HG03280 (cell line): Measurements from ENCODE around the gene MS4A10.
"Not testable (repeated sequence)": the region's sequence is repeated elsewhere in the genome, so short reads cannot be mapped to it uniquely, and the experiment has no call there.

Experiments
- ATAC-seq: cut with Tn5 transposase; IDR thresholded peaks from one replicate; pipeline ENCODE4 v1.9.1; 2021; ENCODE audit warnings: mild to moderate bottlenecking, moderate library complexity; ENCODE audit not compliant: unreplicated experiment

MS4A10 gene

DNA sequence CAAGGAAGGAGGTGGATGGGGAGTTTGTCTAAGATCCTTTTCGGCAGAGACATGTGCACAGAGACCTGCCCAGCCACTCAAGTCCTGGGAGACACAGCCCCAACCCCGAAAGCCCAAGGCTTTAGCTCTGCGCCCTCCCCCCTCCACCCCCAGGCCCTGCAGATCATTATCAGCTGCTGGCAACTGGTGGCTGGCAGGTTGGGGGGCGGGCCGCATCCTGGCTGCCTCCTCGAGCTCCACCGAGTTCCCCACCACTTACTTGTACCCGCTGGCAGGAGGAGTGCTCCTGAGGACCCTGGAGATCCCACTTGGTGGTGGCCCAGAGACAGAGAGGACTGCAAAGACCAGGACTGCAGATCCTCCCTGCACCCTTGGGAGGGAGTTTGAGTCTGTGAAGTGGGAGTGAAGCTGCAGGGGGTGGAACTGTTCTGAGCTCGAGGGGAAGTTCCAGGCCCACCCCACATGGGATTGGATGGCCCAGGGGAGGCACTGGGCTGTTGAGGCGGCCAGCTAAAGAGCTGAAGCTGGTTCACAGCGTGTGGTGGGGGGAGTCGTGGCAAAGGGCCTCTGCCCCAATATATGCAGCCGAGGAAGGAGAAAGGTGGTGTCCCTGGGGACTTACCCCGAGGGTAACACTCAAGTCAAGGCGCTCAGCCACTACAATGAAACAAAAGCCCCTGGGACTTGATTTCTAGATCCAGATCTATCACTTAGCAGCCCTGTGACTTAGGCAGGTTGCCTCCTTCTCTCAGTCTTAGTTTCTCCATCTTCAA is 36.9 kb downstream of the MS4A10 start:
- ATAC-seq, result no peak

DNA sequence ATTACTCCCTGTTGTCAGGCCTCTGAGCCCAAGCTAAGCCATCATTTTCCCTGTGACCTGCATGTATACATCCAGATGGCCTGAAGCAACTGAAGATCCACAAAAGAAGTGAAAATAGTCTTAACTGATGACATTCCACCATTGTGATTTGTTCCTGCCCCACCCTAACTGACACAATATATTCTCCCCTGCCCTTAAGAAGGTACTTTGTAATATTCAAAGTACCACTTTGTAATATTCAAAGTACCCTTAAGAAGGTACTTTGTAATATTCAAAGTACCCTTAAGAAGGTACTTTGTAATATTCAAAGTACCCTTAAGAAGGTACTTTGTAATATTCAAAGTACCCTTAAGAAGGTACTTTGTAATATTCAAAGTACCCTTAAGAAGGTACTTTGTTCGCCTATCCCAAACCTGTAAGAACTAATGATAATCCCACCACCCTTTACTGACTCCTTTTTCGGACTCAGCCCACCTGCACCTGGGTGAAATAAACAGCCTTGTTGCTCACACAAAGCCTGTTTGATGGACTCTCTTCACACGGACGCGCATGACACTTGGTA is 38.7 kb downstream of the MS4A10 start:
- ATAC-seq, result not testable (repeated sequence)

DNA sequence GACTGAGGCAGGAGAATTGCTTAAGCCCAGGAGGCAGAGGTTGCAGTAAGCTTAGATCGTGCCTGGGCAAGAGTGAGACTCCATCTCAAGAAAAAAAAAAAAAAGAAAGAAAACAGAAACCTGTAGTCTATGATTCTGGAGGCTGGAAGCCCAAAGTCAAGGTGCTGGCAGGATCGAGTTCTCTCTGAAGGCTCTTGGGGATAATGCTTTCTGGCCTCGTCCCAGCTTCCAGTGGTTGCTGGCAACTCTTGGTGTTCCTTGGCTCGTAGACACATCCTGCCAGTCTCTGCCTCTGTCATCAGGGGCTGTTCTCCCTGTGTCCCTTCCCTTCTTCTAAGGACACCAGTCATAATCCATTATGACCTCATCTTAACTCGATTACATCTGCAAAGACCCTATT is 40.0 kb downstream of the MS4A10 start:
- no peak for ATAC-seq

DNA sequence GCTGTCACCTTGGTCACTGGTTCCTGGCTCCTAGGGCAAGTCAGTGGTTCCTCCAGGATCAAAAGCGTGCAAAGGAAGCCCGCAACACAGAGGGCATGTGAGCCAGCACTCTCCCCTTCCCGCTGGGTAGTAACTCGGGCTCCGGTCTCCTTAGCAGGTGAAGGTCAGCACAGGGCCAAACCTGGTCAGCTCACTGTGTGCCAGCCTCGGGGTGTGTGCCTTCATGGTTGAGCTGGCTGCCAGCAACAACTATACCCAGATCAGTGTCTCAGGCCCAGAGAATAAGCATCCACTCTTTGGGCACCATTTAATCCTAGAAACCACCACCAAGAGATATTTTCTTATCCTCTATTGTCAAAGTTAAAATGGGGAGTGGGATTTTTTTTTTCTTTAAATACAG is 40.7 kb downstream of the MS4A10 start:
- ATAC-seq, result no peak

DNA sequence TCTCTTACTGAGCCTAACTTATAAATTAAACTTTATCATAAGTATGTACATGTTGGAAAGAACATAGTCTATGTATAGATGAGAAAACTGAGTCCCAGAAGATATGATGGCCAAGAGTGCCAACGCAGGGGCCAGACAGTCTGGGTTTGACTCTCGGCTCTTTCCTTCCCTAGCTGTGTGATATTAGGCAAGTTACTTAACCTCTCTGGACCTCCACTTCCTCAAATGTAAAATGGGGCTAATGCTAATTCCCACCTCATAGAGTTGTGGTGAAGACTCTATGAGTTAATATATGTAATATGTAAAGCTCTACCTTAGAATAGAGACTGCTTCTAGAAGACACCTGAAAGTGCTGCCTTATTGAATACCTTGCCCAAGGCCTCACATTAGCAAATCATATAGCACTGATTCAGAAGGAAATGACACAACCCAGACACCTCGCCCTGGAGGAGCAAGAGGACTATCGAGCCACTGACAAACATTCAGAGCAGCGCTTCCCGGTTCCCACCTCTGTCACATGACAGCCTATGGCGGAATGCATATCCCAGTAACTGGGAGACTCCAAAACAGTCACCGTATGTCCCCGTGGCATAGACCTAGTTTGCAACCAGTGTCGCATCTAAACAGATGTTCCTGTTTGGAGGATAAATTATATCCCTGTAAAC is 45.5 kb downstream of the MS4A10 start:
- no peak for ATAC-seq

DNA sequence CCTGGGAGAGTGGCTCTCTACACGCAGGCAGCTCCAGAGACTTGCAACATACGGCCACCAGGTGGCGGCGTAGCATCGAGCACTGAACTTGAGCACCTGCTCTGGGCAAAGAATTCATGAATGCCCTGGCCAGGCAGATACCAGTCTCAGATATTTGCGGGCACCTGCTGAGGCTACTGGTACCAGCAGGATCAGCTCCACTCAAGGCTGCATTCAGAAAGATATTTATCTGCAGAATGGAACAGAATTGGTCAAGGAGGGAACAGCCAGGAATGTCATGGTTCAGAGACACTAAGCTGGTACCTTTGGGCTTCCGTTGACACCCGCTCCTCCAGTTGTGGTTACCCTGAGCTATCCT is 46.0 kb downstream of the MS4A10 start:
- peak; percentile 69 for ATAC-seq

DNA sequence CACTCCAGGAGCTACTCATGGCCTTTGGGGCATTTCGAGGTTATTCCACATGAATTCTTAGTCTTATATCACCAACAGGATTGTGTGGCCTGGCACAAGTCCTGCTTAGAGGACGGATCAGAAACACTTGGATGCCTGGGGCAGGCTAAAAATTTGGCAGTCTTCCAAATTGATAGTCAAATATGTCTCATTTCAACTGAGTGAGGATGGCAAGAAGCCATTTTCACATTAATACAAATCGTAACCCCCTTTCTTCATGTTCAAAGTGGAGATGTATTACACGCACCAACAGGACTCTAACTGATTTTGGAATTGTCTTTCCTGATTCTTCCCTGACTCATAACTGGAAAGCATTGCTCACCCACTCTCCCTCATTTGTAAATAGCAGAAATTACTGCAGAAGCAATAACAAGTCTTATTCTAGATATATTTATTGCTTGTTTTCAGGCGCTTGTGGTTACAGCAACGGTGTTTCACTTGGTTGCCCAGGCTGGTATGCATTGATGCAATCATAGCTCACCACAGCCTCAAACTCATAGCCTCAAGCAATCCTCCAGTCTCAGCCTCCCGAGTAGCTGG is 46.5 kb downstream of the MS4A10 start:
- no peak for ATAC-seq

DNA sequence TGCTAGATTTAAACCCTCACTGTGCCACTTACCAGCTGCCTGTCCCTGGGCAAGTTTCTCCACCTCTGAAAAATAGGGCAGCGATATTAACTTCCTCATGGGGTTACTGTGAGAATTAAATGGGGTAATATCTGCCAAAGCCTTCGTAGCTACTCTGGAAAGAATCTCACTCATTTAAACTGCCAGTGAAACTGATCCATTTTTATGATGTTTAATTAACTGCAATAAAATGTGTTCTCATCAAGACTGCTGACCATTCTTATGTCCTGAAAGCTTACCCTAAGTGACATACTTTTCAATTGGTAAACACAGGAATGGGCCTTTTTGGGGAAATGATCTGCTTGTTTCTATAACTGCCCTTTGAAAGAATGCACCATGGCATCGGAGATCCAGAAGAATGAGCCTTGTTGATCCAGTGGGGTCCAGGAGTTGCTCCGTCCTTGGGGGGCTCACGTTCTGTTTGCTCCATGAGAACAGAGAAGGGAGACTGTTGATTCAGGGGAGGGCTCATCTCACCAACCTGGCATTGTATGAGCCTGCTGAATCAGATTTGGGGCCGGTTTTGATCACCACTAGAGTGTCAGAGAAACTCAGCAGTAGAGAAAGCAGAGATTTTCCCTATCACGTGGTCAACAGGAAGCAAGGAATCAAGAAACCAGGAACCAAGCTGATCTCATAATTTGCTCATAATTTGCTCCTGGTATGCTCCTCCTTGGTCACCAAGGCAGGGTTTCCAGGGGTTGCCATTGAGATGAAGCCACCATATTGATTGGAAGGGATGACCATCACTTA is 49.8 kb downstream of the MS4A10 start:
- ATAC-seq, result no peak

DNA sequence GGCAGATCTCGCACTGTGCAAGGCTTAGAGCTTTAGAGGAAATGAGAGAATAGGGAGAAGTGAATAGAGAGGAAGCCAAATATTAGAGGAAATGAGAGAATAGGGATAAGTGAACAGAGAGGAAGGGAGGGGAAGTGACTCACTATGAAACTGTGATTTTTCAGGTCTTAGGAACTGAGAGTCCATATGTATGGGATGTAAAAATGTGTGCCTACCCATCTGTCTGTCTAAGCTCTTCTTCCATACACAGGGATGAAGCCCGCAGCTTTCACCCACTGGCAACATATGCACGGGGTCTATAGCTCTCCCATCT is 50.4 kb downstream of the MS4A10 start:
- no peak for ATAC-seq

DNA sequence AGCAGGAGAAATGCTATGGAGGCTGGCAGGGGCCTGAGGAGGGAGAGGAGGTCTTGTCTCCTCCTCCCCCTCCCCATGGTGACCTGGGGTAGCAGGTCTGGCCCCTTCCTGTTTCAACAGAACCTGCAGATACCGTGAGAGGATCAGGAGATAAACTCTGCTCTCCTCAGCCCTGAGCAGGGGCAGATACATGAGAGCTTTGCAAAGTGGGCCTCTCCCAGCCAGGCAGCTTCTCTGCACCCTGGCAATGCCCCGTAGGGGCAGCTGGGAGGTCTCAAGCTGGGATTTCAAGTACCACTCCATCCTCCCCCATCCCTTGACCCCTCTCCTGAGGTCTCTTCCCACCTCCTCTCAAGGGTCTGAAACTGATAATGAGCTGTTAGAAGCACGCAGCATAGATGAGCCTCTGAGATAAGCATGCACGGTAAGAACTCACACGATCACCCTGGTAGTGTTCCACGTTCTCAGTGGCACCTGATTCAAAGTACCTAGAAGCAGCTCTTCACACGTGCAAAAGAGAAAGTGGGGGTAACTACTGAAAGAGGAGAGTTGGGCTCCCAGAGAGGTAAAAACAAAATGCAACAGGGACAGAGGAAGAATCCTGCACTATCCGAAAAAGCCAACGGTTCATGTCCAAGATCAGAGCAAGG is 51.9 kb downstream of the MS4A10 start:
- ATAC-seq, result no peak

DNA sequence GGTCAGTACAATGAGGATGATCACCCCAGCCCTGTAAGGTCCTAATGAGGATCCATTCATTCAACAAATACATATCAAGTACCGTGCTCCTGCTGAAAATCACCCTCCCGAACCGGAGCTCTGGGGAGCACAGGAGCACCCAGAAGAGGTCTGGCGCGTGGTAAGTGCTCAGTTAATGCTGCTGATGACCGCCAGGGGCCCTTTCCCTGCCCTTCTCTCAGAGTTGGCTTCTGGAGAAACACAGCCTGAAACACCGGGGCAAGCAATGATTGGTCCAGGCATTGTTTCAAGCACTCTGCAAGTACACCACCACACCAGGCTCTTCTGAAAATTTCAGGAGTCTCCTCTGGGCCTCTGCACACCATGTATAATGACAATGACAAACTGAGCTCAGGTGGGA is 53.0 kb downstream of the MS4A10 start:
- ATAC-seq, result no peak

DNA sequence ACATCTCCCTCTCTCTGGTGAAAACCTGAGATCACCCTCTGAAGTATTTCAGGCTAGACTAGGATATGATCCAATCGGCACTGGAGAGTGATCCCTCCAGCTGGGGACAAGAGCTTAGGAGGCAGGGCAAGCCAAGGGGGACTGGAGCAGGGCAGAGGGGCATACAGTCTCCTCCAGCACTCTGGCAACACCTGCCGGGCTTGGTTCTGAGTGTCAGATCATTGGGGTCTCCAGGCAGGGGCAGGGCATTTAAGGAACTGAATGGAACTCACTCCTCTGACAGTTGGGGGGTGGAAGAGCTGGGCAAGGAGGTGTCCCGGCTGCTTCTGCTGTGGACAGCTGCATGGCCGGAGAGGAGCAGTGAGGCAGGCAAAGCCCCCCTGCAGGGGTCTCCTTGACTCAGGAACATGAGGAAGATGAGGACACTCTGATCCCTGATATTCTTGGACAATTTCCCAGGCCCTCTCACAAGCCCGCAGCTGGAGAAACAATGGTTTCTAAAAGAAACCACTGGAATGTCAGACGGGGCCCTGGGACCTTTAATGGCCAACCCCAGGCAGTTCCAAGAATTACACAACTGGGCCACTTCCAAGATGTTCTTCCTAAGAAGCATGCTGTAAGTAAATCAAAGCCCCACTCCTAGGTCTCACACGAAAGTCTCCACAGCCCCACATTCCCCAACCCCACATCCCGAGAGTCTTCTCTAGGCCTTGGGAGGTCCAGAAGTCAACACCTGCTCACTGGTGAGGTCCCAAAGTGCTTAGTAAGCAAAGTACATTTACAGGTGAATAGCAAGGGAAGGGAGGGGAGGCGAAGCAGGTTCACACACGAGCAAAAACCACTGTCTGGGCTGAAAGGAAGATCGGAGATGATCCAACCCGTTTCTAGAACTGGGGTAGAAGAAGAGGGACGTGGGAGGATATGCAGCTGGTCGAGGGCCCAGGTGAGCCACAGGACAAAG is 55.6 kb downstream of the MS4A10 start:
- ATAC-seq, result no peak

DNA sequence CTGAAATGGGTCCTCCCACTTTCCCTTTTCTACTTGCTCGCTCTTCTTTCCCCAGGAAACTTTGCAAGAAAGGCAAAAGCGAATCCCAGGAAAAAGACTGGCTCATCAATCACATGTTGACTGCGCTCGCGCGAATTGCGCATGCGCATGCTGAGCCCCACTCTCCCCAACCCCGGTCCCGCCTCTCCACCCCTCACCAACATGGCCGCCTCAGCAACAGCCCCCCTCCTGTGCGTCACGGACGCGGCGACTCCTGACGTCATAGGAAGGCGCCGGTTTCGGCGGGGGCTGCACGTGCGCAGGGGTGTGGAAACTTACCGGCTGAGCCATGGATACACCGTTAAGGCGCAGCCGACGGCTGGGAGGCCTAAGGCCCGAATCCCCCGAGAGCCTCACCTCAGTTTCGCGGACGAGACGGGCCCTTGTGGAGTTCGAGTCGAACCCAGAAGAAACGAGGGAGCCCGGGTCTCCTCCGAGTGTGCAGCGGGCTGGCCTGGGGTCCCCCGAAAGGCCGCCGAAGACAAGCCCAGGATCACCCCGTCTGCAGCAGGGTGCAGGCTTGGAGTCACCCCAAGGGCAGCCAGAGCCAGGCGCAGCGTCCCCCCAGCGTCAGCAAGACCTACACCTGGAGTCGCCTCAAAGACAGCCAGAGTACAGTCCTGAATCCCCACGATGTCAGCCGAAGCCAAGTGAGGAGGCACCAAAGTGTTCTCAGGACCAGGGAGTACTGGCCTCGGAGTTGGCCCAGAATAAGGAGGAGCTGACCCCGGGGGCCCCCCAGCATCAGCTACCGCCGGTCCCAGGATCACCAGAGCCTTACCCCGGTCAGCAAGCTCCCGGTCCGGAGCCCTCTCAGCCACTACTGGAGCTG is 56.9 kb downstream of the MS4A10 start, which contains the start of gene CCDC86:
CCDC86 (plus strand) TSS at position 317 of the 871 bp plus-strand sequence; CDS start at position 329, 12 bp downstream.
- peak; percentile 85 for ATAC-seq

DNA sequence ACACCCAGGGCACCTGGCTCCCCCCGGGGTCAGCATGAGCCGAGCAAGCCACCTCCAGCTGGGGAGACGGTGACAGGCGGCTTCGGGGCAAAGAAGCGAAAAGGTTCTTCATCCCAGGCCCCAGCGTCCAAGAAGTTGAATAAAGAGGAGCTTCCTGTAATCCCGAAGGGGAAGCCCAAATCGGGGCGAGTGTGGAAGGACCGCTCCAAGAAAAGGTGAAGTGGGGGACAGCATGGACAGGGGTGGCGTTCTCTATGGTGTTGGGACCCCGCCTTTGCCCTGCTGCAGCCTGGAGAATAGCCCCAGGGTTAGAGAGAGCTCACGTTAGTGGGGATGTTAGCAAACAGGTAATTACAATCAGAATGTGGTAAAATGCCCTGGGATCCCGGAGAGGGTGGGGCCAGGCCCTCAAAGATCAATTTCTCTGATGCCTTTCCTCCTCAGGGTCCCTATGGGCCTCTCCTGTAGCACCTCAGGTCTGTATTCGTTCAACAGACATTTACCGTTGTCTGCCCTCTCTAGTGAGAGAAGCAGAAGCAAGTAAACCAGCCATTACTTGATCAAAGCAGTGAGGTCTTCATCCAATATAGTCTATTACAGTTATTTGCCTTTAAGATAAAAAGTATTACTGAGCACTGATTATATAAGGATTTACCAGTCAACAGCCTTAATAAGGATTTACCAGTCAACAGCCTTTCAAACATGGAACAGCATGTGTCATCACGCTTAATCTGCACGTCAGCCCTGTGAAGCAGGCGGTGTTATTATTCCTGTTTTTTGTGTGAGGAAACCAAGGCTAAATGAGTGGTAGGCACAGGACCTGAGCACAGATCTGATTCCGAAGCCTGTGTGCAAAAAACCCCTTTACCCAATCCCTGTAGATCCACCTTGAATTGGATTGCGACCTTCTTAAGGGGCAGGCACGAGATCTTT is 57.8 kb downstream of the MS4A10 start:
- no peak for ATAC-seq

DNA sequence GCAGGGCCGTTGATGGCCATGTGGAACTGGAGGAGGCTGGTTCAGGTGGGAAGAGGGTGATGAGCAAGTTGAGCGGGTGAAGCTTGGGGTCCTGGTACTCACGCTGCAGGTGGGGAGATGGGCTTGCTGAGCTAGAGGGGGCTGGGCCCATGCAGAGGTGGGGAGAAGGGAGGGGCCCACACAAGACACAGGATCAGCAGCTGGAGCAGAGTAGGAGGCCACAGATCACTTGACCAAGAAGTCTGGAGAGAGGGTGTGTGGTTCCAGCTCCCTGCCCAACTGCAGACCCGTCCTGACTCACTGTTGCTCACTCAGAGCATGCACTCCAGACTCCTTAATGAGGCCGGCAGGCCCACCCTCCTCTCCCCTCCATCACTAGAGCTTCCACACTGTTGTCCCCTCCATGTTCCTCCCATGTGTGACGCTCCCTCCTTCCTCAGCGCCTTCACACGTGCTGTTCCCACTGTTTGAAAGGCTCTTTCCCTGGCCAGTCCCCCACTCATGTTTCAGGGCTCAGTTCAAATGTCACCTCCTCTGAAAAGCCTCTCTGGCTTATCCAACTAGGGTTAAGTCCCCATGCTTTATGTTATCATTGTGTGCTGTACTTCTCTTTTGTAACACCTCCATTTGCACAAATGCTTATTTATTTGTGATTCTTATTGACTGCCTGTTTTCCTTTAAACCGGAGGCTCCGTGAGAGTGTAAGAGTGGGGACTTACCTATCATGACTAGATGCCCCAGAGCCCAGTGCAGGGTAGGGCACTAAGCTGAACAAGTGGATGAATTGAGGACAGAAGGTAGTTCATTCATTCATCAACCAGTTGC is 59.1 kb downstream of the MS4A10 start:
- ATAC-seq, result no peak

DNA sequence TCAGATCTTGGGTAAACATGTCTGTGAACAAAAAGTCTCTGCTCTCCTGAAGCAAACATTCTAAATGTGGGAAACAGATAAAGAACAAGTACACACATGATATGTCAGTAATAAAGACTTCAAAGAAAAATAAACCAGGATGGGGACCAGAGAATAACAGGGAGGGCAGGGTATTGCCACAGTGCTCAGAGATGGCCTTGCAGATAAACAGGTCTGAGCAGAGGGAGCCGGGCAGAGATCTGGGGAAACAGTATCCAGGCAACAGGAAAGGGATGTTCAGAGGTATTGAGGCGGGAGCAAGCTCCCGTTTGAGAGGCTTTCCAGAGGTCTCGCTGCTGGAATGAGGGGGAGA is 59.7 kb downstream of the MS4A10 start:
- ATAC-seq, result no peak

DNA sequence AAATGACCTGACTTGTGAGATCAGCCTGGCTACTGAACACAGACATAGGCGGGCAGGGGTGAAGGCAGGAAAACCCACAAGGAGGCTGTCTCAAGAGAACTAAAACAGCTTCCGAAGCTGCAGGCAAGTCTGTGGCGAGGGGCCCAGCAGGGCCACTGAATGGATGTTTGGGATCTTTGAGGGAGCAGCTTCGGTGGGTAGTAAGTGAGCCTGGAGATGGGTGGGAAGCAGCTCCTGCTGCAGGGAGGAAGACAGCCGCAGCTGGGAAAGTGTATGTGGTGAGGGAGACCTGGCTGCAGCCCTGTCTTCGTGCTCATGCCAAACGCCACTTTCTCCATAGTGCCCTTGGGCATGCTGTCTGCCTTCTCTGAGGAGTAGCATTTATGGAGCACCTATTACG is 60.2 kb downstream of the MS4A10 start:
- ATAC-seq, result no peak
